Ascending aorta (tissue), 2 donors: Measurements from ENCODE around the gene RAB3A. TPM values are rescaled to one million over a fixed set of nuclear protein-coding genes. Genes with fewer than 3 reads are reported as not detected.

Experiments
- DNase-seq, 2 donors: peaks; one replicate each; pipeline ENCODE4 v3.0.0-alpha.2; 2019; ENCODE audit warnings: low spot score in 2 of 2
- H3K27ac ChIP-seq, 2 donors: fragments of 200-600 bp; sonication (generic); one replicate each; pipeline ENCODE4 v1.5.1; 2016 to 2017; ENCODE audit warnings: mild to moderate bottlenecking in 1 of 2
- H3K27me3 ChIP-seq: fragments of 200-600 bp; sonication (generic); one replicate; pipeline ENCODE4 v1.5.1; 2017
- H3K36me3 ChIP-seq, 2 donors: fragments of 200-600 bp; sonication (generic); one replicate each; pipeline ENCODE4 v1.5.1; 2016
- H3K4me1 ChIP-seq, 2 donors: fragments of 200-600 bp; sonication (generic); one replicate each; pipeline ENCODE4 v1.5.1; 2016 to 2017; ENCODE audit warnings: mild to moderate bottlenecking in 1 of 2
- H3K4me3 ChIP-seq, 2 donors: fragments of 200-600 bp; sonication (generic); one replicate each; pipeline ENCODE4 v1.5.1; 2016 to 2017; ENCODE audit warnings: mild to moderate bottlenecking in 1 of 2
- H3K9me3 ChIP-seq, 2 donors: fragments of 200-600 bp; sonication (generic); one replicate each; pipeline ENCODE4 v1.5.1; 2016
- intact Hi-C: fragments of 100-400 bp; cut with DNase I; formaldehyde crosslinking; loops from one replicate; pipeline ENCODE4 v1.15.1; 2023
- total RNA-seq: library from RNA; depleted of rRNA; stranded (reverse); fragments of >200 nt; gene quantifications from one replicate; pipeline ENCODE4 v1.1.0, GENCODE V29; 2016
- TF ChIP-seq, protein P1 (sequence below), 3 experiments: fragments of 200-600 bp in 2 of 3; fragments of 450-650 bp in 1 of 3; sonication (generic) in 2 of 3; IDR thresholded peaks; one replicate each; pipeline ENCODE4 v1.5.1; 2016 to 2019; ENCODE audit warnings: antibody characterized with exemption in 3 of 3, mild to moderate bottlenecking in 1 of 3, moderate library complexity in 1 of 3

The RAB3A gene
- total RNA-seq, 1 donor from 2014 or later, result 12.3 TPM

DNA sequence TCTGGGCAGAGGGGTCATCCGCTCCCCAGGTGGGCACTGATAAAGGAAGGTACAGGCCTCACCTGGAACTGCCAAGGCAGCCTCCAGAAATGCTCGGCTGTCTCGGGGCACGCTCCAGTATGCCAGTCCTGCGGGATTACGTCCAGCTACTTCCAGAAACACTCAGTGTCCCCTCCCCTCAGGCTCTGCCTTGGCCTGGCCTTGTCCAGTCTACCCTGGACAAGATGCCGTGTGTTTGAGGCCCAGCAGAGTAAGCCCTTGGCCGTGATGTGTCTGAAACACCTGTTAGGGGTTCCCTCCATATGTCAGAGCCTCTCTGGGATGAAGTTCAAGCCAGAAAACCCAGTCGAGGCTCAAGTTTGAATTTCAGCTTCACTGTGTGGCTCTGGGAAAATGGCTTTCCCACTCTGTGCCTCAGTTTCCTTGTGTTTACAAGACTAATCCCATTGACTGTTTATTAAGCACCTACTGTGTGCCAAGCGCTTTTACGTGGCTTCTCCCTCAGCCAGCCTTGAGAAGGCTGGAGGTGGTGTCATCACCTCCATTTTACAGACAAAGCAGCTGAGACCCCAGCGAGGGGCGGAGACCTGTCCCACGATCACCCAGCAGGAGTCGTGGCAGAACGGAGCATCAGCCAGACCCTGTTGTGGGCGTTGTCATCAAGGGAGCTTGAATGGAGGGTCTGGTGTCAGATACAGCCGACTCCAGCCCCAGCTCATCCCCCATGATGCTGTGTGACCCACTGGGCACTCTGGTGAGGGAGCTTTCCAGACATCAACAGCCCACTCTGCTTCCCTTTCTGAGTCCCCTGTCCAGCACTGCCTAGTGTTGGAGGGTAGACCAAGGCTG, 52.8 kb downstream of the RAB3A start:
- peaks cover 3 to 25% of the 10 kb centered on the region in 2 donors for H3K36me3 ChIP-seq
- intact Hi-C loops, result no loop called here
- H3K27ac ChIP-seq, result no peak overlapping the region
- no peaks in the 10 kb centered on the region for H3K27me3 ChIP-seq
- DNase-seq, result no peak
- TF ChIP-seq, protein P1, sequence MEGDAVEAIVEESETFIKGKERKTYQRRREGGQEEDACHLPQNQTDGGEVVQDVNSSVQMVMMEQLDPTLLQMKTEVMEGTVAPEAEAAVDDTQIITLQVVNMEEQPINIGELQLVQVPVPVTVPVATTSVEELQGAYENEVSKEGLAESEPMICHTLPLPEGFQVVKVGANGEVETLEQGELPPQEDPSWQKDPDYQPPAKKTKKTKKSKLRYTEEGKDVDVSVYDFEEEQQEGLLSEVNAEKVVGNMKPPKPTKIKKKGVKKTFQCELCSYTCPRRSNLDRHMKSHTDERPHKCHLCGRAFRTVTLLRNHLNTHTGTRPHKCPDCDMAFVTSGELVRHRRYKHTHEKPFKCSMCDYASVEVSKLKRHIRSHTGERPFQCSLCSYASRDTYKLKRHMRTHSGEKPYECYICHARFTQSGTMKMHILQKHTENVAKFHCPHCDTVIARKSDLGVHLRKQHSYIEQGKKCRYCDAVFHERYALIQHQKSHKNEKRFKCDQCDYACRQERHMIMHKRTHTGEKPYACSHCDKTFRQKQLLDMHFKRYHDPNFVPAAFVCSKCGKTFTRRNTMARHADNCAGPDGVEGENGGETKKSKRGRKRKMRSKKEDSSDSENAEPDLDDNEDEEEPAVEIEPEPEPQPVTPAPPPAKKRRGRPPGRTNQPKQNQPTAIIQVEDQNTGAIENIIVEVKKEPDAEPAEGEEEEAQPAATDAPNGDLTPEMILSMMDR (IDR thresholded peaks at IDR 0.05), result no peak
- H3K4me3 ChIP-seq, result no peak overlapping the region
- H3K4me1 ChIP-seq, result peaks cover 6 to 9% of the 10 kb centered on the region in 2 donors
- H3K9me3 ChIP-seq, result no peaks in the 10 kb centered on the region

DNA sequence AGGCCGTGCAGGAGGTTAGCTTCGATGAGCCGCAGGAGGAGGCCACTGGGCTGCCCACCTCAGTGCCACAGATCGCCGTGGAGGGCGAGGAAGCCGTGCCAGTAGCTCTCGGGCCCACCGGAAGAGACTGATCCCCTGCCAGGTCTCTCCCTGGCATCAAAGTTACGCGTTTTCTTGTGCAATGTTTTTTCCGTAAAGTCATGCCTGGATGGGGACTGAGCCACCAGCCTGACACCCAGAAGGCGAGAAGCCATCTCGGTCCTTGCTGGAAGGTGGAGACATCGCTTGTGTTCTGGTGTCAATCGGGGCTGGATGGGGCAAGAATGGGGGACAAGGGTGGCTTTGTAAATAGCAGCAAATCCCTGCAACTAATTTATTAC, 54.3 kb downstream of the RAB3A start:
- H3K9me3 ChIP-seq, result no peaks in the 10 kb centered on the region
- peaks cover 6 to 9% of the 10 kb centered on the region in 2 donors for H3K4me1 ChIP-seq
- TF ChIP-seq, protein P1 (IDR thresholded peaks at IDR 0.05), result no peak
- no peak overlapping the region for H3K27ac ChIP-seq
- intact Hi-C loops, result no loop called here
- H3K27me3 ChIP-seq, result no peaks in the 10 kb centered on the region
- H3K4me3 ChIP-seq, result no peak overlapping the region
- H3K36me3 ChIP-seq, result peaks cover 17 to 34% of the 10 kb centered on the region in 2 donors
- no peak for DNase-seq

- H3K4me1 ChIP-seq, result no peaks in the 10 kb centered on the region
- TF ChIP-seq, protein P1 (IDR thresholded peaks at IDR 0.05), result no peak
- H3K9me3 ChIP-seq, result no peaks in the 10 kb centered on the region
- no peak overlapping the region for H3K4me3 ChIP-seq
- H3K27me3 ChIP-seq, result no peaks in the 10 kb centered on the region
- DNase-seq, result no peak
- intact Hi-C loops, result no loop called here
- H3K36me3 ChIP-seq, result peaks cover 36 to 56% of the 10 kb centered on the region in 2 donors
- no peak overlapping the region for H3K27ac ChIP-seq
Measured at GRCh38 chr19:18147396-18147795, 56.4 kb downstream of the RAB3A start.

Other genes starting within 250 kb of the RAB3A start
- gene KCNN1, start 236.9 kb downstream of the RAB3A start, total RNA-seq, result not detected
- gene ARRDC2, start 195.9 kb downstream of the RAB3A start, total RNA-seq, result 443 TPM
- 1.5 TPM for gene IL12RB1, start 117.1 kb downstream of the RAB3A start, total RNA-seq
- gene MAST3, start 106.3 kb downstream of the RAB3A start, total RNA-seq, result 32.8 TPM
- gene PIK3R2, start 50.9 kb downstream of the RAB3A start, total RNA-seq, result 43.1 TPM
- gene IFI30, start 30.2 kb downstream of the RAB3A start, total RNA-seq, result 35.1 TPM
- 9.5 TPM for gene MPV17L2, start 10.8 kb downstream of the RAB3A start, total RNA-seq
- not detected for gene PDE4C, start 22.4 kb upstream of the RAB3A start, total RNA-seq
- gene IQCN, start 70.4 kb upstream of the RAB3A start, total RNA-seq, result 51.2 TPM
- 3,570 TPM for gene JUND, start 77.6 kb upstream of the RAB3A start, total RNA-seq
- 62.5 TPM for gene LSM4, start 119.0 kb upstream of the RAB3A start, total RNA-seq
- 14.8 TPM for gene PGPEP1, start 136.6 kb upstream of the RAB3A start, total RNA-seq
- gene GDF15, start 182.1 kb upstream of the RAB3A start, total RNA-seq, result 8.5 TPM
- gene LRRC25, start 193.6 kb upstream of the RAB3A start, total RNA-seq, result 6.9 TPM
- 233 TPM for gene SSBP4, start 215.4 kb upstream of the RAB3A start, total RNA-seq
- 93.1 TPM for gene ISYNA1, start 234.1 kb upstream of the RAB3A start, total RNA-seq